Mucosa of rectum (tissue), 2 donors: Measurements from ENCODE around the gene SYT10.

Experiments
- H3K27ac ChIP-seq, 2 donors: one replicate each; pipeline ENCODE4 v1.7.0; 2013; ENCODE audit warnings: inconsistent platforms in 2 of 2, low read depth in 2 of 2, low read length in 2 of 2
- H3K27me3 ChIP-seq, 2 donors: one replicate each; pipeline ENCODE4 v1.7.0; 2013; ENCODE audit warnings: low read length in 2 of 2; ENCODE audit not compliant: control insufficient read depth in 2 of 2, insufficient read depth in 2 of 2
- H3K36me3 ChIP-seq, 2 donors: one replicate each; pipeline ENCODE4 v1.7.0; 2013; ENCODE audit warnings: low read length in 2 of 2; ENCODE audit not compliant: control insufficient read depth in 2 of 2, insufficient read depth in 2 of 2
- H3K4me1 ChIP-seq, 2 donors: one replicate each; pipeline ENCODE4 v1.7.0; 2013; ENCODE audit warnings: low read length in 2 of 2, mild to moderate bottlenecking in 1 of 2; ENCODE audit not compliant: control insufficient read depth in 2 of 2, insufficient read depth in 2 of 2
- H3K4me3 ChIP-seq, 2 donors: one replicate each; pipeline ENCODE4 v1.7.0; 2013; ENCODE audit warnings: low read length in 2 of 2
- H3K9ac ChIP-seq, 2 donors: one replicate each; pipeline ENCODE4 v1.7.0; 2013; ENCODE audit warnings: low read length in 2 of 2, low read depth in 1 of 2, mild to moderate bottlenecking in 1 of 2
- H3K9me3 ChIP-seq, 2 donors: one replicate each; pipeline ENCODE4 v1.7.0; 2013; ENCODE audit warnings: low read length in 2 of 2; ENCODE audit not compliant: control insufficient read depth in 2 of 2
- donor health status: healthy.
- donor health status: Normal muscosa, but diverticular disease.

SYT10 gene, protein sequence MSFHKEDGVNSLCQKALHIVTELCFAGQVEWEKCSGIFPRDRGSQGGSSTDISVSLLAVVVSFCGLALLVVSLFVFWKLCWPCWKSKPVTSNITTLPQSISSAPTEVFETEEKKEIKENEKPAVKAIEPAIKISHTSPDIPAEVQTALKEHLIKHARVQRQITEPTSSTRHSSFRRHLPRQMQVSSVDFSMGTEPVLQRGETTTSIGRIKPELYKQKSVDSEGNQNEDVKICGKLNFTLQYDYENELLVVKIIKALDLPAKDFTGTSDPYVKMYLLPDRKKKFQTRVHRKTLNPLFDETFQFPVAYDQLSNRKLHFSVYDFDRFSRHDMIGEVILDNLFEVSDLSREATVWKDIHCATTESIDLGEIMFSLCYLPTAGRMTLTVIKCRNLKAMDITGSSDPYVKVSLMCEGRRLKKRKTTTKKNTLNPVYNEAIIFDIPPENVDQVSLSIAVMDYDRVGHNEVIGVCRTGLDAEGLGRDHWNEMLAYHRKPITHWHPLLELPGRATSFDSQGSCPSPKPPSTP

DNA sequence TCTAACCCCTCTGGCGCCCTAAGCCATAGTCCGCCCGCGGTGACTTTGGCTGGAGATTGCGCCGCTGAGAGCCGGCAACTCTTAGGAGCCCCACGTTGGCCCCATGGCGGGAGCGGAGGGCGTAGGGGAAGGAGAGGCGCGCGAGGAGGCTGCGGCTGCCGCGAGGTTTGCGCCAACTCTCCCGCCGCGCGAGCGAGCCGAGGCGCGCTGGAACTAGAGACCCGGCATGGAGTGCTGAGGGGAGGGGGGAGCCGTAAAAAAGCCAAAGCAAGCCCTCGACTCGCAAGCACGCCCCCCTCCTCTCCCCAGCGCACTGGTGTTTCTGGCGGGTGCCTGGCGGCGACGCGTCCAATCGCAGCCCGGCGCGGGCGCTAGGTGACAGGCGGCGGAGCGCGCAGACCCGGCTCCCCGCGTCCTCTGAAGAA is at the start of gene SYT10:
SYT10 (minus strand) TSS at position 233 of the 425 bp plus-strand sequence. CDS start 297 bp downstream, outside the sequence.
- H3K36me3 ChIP-seq = no peaks in the 10 kb centered on the region
- H3K4me1 ChIP-seq = no peaks in the 10 kb centered on the region
- H3K9ac ChIP-seq = no peak within 1 kb of the TSS

DNA sequence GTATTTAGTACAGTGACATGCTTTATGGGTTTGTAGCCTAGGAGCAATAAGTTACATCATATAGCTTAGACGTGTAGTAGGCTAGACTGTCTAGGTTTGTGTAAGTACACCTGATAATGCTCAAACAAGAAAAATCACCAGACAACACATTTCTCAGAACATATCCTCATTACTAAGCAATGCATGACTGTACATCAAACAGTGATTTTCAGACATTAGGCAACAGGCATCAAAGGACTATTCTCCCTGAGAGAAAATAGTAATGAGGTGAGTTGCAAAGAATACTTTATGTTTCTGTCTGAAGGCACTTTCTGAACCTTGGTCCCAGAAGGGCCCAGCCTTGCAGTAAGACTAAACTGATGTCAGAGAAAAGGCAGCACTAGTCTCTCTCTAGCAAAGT is 48.4 kb upstream of the SYT10 start:
- Histone ChIP-seq H3K27me3 (no peaks in the 10 kb centered on the region), H3K4me1 (peaks cover 0 to 3% of the 10 kb centered on the region in 2 donors), H3K9ac (no peak overlapping the region), H3K4me3 (no peak overlapping the region), H3K27ac (no peak overlapping the region), H3K36me3 (no peaks in the 10 kb centered on the region), H3K9me3 (no peaks in the 10 kb centered on the region)

More for the DNA sequence above, at the start of gene SYT10:
- H3K27ac ChIP-seq = peak within 1 kb of the TSS in 1 of 2 donors; percentile 21
- H3K4me3 ChIP-seq = peak within 1 kb of the TSS; percentile 74
- no peaks in the 10 kb centered on the region for H3K9me3 ChIP-seq
- peaks cover 5 to 19% of the 10 kb centered on the region in 2 donors for H3K27me3 ChIP-seq

DNA sequence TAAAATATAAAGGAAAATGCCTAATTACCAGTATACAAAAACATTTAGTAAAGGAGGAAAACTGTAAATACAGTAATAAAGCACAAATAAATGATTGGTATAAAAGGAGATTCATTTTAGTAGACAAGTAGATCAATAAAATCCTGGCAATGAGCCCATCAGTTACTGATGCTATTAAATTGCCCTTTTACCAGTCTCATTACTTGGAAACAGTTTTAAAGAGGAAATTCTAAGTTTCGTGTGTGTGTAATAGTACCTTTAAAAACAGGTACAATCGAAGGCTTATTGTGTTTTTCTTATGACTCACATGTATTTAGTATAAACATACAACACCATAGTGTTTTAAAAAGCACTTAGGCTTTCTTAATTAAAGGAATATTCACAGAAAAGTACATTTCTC is 46.4 kb upstream of the SYT10 start:
- no peaks in the 10 kb centered on the region for H3K27me3 ChIP-seq
- H3K9me3 ChIP-seq = no peaks in the 10 kb centered on the region
- no peak overlapping the region for H3K9ac ChIP-seq
- peaks cover 0 to 3% of the 10 kb centered on the region in 2 donors for H3K4me1 ChIP-seq
- H3K4me3 ChIP-seq = no peak overlapping the region
- H3K36me3 ChIP-seq = no peaks in the 10 kb centered on the region
- H3K27ac ChIP-seq = no peak overlapping the region

DNA sequence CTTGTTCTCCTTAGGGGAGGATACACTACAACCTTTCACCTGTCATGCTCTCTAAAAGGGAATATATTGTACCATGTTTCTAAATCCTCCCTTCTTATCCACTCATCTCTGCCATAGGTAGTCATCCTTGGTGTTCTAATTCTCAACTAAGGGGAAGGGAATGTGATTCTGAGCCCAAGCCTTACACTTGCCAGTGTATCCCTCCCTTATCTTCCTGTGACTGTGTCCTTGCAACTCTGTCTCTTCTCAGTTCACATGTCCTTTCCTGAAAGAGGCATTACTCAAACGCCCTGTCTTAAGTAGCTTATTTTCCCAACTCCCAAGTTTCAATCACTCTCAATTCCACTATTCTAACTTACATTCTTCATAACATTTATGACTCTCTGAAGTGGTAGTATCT is 44.5 kb upstream of the SYT10 start:
- H3K27me3 ChIP-seq = no peaks in the 10 kb centered on the region
- H3K4me3 ChIP-seq = no peak overlapping the region
- no peak overlapping the region for H3K9ac ChIP-seq
- H3K36me3 ChIP-seq = no peaks in the 10 kb centered on the region
- no peaks in the 10 kb centered on the region for H3K9me3 ChIP-seq
- H3K27ac ChIP-seq = no peak overlapping the region
- H3K4me1 ChIP-seq = peaks cover 0 to 3% of the 10 kb centered on the region in 2 donors

DNA sequence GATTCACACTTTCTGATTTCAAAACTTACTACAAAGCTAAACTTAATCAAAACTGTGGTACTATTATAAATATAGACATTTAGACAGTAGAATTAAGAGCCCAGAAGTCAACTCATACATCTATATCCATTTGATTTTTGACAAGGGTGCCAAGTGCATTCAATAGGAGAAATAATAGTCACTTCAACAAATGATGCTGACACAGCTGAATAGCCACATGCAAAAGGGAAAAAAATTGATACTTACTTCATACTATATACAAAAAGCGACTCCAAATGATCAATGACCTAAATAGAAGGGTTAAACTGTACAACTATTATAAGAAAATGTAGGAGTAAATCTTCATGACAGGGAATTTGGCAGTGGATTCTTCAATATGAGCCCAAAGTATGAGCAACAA is 40.7 kb upstream of the SYT10 start:
- peaks cover 0 to 4% of the 10 kb centered on the region in 2 donors for H3K4me1 ChIP-seq
- H3K36me3 ChIP-seq = no peaks in the 10 kb centered on the region
- no peak overlapping the region for H3K9ac ChIP-seq
- H3K9me3 ChIP-seq = no peaks in the 10 kb centered on the region
- no peak overlapping the region for H3K4me3 ChIP-seq
- H3K27ac ChIP-seq = no peak overlapping the region
- H3K27me3 ChIP-seq = no peaks in the 10 kb centered on the region

DNA sequence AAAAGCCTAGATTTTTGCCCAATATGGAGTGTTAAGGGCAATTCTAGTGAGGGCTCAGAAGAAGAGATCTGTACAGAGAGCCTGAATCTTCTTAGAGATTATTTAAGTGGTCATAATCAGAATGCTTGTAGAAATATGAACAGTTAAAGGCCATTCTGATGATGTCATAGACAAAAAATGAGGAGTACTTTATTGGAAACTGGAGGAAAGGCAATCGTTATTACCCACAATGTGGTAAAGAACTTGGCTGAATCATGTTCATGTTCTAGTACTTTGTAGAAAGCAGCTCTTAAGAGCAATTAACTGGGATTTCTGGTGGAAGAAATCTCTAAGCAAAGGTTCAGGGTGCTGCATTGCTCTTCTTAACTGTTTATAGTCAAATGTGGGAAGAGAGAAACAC is 36.4 kb upstream of the SYT10 start:
- H3K27me3 ChIP-seq = no peaks in the 10 kb centered on the region
- H3K27ac ChIP-seq = no peak overlapping the region
- H3K36me3 ChIP-seq = no peaks in the 10 kb centered on the region
- H3K9me3 ChIP-seq = no peaks in the 10 kb centered on the region
- H3K4me1 ChIP-seq = peaks cover 0 to 4% of the 10 kb centered on the region in 2 donors
- no peak overlapping the region for H3K9ac ChIP-seq
- H3K4me3 ChIP-seq = no peak overlapping the region

DNA sequence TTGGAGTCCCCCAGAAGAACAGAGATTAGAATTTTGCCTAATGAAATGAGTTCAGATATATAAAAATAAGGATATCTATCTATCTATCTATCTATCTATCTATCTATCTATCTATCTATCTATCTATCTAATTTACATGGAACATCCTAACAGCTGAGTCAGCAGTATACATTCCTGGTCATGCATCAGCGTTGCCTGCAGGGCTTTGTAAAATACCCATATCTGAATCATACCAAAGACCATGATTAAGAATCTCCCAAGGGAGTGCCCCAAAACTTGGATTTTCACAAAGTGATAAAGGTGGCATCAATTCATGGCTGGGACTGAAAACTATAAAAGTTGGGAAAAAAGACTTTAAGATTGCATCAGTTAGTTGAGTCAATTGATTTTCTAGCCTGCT is 32.7 kb upstream of the SYT10 start:
- no peak overlapping the region for H3K27ac ChIP-seq
- H3K4me1 ChIP-seq = peaks cover 0 to 4% of the 10 kb centered on the region in 2 donors
- no peak overlapping the region for H3K9ac ChIP-seq
- H3K4me3 ChIP-seq = no peak overlapping the region
- no peaks in the 10 kb centered on the region for H3K9me3 ChIP-seq
- no peaks in the 10 kb centered on the region for H3K36me3 ChIP-seq
- H3K27me3 ChIP-seq = no peaks in the 10 kb centered on the region

DNA sequence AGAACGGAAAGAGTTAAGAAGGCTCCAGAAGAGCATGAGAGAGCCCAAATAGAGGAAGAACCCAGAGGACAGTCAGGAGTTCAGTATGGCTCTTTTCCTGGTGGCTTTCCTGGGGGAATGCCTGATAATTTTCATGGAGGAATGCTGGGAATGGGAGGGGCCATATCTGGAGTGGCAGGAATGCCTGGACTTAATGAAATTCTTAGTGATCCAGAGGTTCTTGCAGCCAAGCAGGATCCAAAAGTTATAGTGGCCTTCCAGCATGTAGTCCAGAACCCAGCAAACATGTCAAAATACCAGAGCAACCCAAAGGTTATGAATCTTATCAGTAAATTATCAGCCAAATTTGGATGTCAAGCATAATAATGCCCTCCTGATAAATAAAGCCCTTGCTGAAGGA is 15.5 kb upstream of the SYT10 start:
- H3K27me3 ChIP-seq = no peaks in the 10 kb centered on the region
- H3K36me3 ChIP-seq = no peaks in the 10 kb centered on the region

DNA sequence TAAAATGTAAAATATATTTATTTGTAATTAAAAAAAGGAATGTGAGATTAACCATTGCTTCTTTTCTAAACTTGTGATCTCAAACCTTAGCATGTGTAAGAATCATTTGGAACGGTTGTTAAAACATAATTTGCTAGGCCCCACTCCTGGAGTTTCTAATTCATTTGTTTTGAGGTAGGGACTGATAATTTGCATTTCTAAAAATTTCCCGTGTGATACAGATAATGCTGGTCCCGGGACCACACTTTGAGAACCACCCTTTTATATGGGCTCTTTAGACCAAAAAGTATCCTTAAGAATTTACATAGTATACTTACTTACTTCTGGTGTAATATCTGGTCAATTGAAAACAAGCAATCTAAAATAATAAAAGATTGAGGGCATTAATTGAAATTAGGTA is 10.9 kb upstream of the SYT10 start:
- H3K27ac ChIP-seq = no peak overlapping the region

More for the DNA sequence above, 15.5 kb upstream of the SYT10 start:
- Histone ChIP-seq H3K4me3 (no peak overlapping the region), H3K9me3 (no peaks in the 10 kb centered on the region), H3K27ac (no peak overlapping the region), H3K9ac (no peak overlapping the region), H3K4me1 (no peaks in the 10 kb centered on the region)

DNA sequence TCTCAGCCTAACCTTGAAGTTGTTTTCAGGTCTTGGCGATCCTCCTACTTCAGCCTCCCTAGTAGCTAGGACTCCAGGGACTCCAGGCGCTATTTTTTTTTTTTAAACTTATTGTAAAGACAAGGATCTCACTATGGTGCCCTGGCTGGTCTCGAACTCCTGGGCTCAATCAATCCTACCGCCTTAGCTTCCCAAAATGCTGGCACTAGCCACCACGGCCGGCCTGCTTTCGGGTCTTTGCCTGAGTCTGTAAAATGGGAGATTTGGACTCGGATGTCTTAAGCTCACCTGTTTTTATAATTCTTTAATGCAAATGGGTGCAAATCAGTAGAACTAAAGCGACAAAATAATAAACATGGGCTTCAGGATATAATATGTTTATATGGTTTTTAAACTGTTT is 858 bp upstream of the SYT10 start:
- Histone ChIP-seq H3K27me3 (peaks cover 5 to 19% of the 10 kb centered on the region in 2 donors), H3K9me3 (no peaks in the 10 kb centered on the region), H3K9ac (no peak overlapping the region), H3K27ac (no peak overlapping the region), H3K4me1 (no peaks in the 10 kb centered on the region), H3K4me3 (no peak overlapping the region), H3K36me3 (no peaks in the 10 kb centered on the region)

More for the DNA sequence above, 10.9 kb upstream of the SYT10 start:
- Histone ChIP-seq H3K9me3 (no peaks in the 10 kb centered on the region), H3K4me3 (no peak overlapping the region), H3K36me3 (no peaks in the 10 kb centered on the region), H3K9ac (no peak overlapping the region), H3K27me3 (no peaks in the 10 kb centered on the region), H3K4me1 (no peaks in the 10 kb centered on the region)
